ENCODE data around the gene CFAP46.

Gene CFAP46

DNA sequence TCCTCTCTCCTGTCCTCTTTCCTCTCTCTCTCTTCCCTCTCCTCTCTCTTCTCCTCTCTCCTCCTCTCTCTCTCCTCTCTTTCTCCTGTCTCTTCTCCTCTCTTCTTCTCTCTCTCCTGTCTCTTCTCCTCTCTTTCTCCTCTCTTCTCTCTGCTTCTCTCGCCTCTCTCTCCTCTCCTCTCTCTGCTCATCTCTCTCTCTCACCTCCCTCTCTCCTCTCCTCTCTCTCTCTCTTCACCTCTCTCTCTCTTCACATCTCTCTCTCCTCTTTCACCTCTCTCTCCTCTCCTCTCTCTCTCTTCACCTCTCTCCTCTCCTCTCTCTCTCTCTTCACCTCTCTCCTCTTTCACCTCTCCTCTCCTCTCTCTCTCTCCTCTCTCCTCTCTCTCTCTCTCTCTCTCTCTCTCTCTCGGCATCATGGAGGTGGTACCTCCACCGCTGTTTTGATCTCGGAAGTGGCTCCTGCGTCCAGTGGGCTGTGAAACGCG is 30.1 kb downstream of the CFAP46 start:
- Histone ChIP-seq H3K9me3 (ENCODE audit: insufficient read depth, low read length) (no peaks in the 10 kb centered on the region), H3K36me3 (ENCODE audit: insufficient read depth, insufficient read length, low read length) (no peaks in the 10 kb centered on the region), H3K4me3 (ENCODE audit: insufficient read length, low read depth) (no peak overlapping the region), H3K9ac (ENCODE audit: insufficient read length, low read depth) (no peak overlapping the region), H3K4me1 (ENCODE audit: insufficient read depth, insufficient read length) (peaks cover 14% of the 10 kb centered on the region), H3K27me3 (ENCODE audit: insufficient read depth, insufficient read length) (no peaks in the 10 kb centered on the region)
- TF ChIP-seq YY1 (IDR thresholded peaks at IDR 0.05; ENCODE audit: insufficient read depth, insufficient read length) (no peak), ZNF274 (IDR thresholded peaks at IDR 0.05; ENCODE audit: low read depth, low read length) (no peak), SUZ12 (IDR thresholded peaks at IDR 0.05; ENCODE audit: extremely low read depth, insufficient read depth, insufficient read length) (no peak)
- no peak for DNase-seq (ENCODE audit: low read depth, low spot score)

DNA sequence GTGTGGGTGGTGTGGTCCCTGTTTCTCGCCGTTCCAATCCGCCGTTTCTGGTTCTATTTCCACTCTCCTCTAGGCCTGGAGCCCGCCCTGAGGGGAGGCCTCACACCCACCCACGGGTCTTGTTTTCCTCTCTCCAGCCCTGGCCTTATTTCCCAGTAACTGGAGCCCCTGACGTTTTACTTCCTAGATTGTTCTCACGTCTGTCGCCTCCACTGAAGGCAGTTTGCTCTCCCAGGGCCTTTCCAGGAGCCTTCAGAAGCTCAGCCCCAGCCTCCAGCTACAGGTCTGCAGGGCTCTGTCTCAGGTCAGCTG is 30.6 kb downstream of the CFAP46 start:
- peaks cover 14% of the 10 kb centered on the region for H3K4me1 ChIP-seq (ENCODE audit: insufficient read depth, insufficient read length)
- H3K4me3 ChIP-seq (ENCODE audit: insufficient read length, low read depth) = no peak overlapping the region
- no peaks in the 10 kb centered on the region for H3K27me3 ChIP-seq (ENCODE audit: insufficient read depth, insufficient read length)
- no peak overlapping the region for H3K9ac ChIP-seq (ENCODE audit: insufficient read length, low read depth)
- TF ChIP-seq SUZ12 (IDR thresholded peaks at IDR 0.05; ENCODE audit: extremely low read depth, insufficient read depth, insufficient read length) (no peak), YY1 (IDR thresholded peaks at IDR 0.05; ENCODE audit: insufficient read depth, insufficient read length) (no peak), ZNF274 (IDR thresholded peaks at IDR 0.05; ENCODE audit: low read depth, low read length) (no peak)
- H3K36me3 ChIP-seq (ENCODE audit: insufficient read depth, insufficient read length, low read length) = no peaks in the 10 kb centered on the region
- DNase-seq (ENCODE audit: low read depth, low spot score) = no peak
- H3K9me3 ChIP-seq (ENCODE audit: insufficient read depth, low read length) = no peaks in the 10 kb centered on the region

DNA sequence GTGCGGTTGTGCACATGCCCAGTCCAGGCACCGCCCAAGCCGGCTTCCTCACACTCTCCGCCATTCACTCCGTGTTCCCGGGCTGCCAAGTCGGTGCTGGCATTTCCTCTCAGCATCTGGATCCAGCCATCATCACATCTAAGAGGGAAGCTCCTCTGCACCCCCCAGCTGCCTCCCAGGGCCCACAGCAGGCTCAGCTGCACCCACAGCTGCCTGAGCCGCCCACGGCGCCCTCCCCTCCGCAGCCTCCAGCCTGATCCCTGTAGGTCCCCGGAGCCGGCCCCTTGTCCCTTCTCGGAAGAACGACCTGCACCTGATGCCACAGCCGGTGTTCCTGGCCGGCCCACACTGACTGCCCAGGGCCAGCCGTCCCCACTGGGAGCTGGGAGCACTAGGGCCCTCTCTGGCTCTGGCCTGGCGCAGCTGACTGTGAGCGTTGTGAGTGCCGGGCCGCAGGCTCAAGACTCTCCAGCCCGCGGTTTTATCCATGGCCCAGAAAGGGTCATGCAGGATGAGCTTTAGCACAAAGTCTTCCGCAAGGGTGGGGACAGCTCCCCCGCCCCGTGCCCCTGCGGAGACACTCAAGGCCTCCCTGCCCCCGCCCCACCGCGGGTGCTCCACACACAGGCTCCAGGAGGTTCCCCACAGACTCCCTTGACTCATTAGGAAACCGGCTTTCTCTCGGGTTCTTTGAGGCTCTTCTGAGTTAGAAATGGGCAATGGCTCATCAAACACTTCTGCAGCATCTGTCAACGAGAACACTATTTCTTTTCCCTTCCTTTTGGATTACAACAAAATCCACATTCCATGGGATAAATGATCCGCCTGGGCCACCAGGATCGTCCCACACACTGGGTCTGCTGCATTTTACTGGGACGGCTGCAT is 31.2 kb downstream of the CFAP46 start:
- DNase-seq (ENCODE audit: low read depth, low spot score) = no peak
- H3K4me1 ChIP-seq (ENCODE audit: insufficient read depth, insufficient read length) = peaks cover 14% of the 10 kb centered on the region
- H3K36me3 ChIP-seq (ENCODE audit: insufficient read depth, insufficient read length, low read length) = no peaks in the 10 kb centered on the region
- H3K9me3 ChIP-seq (ENCODE audit: insufficient read depth, low read length) = no peaks in the 10 kb centered on the region
- H3K4me3 ChIP-seq (ENCODE audit: insufficient read length, low read depth) = no peak overlapping the region
- TF ChIP-seq ZNF274 (IDR thresholded peaks at IDR 0.05; ENCODE audit: low read depth, low read length) = no peak
- TF ChIP-seq SUZ12 (IDR thresholded peaks at IDR 0.05; ENCODE audit: extremely low read depth, insufficient read depth, insufficient read length) = no peak
- TF ChIP-seq YY1 (IDR thresholded peaks at IDR 0.05; ENCODE audit: insufficient read depth, insufficient read length) = no peak
- H3K27me3 ChIP-seq (ENCODE audit: insufficient read depth, insufficient read length) = no peaks in the 10 kb centered on the region
- H3K9ac ChIP-seq (ENCODE audit: insufficient read length, low read depth) = no peak overlapping the region

DNA sequence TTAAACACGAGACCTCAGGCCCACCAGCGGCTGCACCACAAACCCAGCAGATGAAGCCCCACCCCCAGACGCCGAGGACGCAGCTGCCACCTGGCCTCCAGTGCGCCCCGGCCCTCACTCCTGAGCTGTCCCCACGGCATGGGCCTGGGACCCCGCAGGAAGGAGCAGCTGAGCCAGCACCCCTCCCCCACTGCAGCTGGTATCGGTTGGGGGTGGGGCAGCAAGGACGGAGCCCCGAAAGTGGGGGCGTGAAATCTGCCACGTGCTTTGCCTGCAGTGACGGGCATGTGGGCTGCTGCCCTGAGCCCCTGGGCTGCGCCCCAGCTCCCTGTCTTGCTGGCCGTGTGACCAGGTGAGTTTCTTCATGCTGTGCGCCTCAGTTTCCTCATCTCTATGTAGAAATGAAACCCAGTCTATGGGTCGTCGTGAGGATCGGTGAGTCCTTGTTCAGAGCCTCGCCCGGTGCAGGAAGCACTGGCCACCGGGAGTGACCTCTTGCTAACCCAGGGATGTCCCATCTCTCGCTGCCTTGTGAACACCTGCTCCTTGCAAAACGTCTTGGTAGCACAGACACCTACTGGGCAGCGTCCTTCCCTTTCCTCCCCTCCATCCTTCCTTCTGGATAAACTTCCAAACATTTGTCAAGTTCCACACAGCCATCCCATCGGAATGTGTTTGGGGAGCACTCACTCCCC is 32.0 kb downstream of the CFAP46 start:
- H3K4me1 ChIP-seq (ENCODE audit: insufficient read depth, insufficient read length) = peaks cover 14% of the 10 kb centered on the region
- H3K9me3 ChIP-seq (ENCODE audit: insufficient read depth, low read length) = no peaks in the 10 kb centered on the region
- H3K27me3 ChIP-seq (ENCODE audit: insufficient read depth, insufficient read length) = no peaks in the 10 kb centered on the region
- no peak for DNase-seq (ENCODE audit: low read depth, low spot score)
- H3K9ac ChIP-seq (ENCODE audit: insufficient read length, low read depth) = no peak overlapping the region
- no peak overlapping the region for H3K4me3 ChIP-seq (ENCODE audit: insufficient read length, low read depth)
- no peaks in the 10 kb centered on the region for H3K36me3 ChIP-seq (ENCODE audit: insufficient read depth, insufficient read length, low read length)
- no peak for TF ChIP-seq ZNF274 (IDR thresholded peaks at IDR 0.05; ENCODE audit: low read depth, low read length)
- no peak for TF ChIP-seq SUZ12 (IDR thresholded peaks at IDR 0.05; ENCODE audit: extremely low read depth, insufficient read depth, insufficient read length)
- TF ChIP-seq YY1 (IDR thresholded peaks at IDR 0.05; ENCODE audit: insufficient read depth, insufficient read length) = no peak

DNA sequence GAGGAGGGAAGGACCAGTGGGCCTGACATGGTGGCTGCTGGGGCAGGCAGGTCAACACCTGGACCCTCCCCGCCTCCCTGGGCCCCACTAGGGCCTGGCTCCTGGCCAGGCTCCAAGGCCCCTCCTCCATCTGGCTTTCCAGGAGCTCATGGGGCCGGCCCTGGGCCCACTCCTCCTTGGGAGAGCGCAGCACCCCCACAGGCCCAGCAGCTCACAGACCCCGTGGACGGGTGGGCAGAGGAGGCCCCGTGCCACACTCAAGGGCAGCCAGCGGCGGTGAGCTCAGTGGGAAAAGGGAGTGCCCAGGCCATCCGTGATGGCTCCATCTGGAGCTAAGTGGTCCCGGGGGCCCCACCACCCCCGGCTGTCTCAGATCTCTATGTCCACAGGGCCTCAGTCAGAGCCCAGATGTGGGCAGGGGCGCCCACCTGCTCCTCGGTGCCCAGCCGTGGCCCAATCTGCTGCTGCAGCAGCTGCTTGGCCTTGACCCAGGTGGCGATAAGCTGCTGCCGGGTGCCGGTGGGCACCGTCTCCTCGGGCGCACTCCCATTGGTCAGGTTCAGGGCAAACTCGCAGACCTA is 32.8 kb downstream of the CFAP46 start:
- H3K36me3 ChIP-seq (ENCODE audit: insufficient read depth, insufficient read length, low read length) = no peaks in the 10 kb centered on the region
- H3K4me3 ChIP-seq (ENCODE audit: insufficient read length, low read depth) = no peak overlapping the region
- DNase-seq (ENCODE audit: low read depth, low spot score) = no peak
- H3K27me3 ChIP-seq (ENCODE audit: insufficient read depth, insufficient read length) = no peaks in the 10 kb centered on the region
- H3K9ac ChIP-seq (ENCODE audit: insufficient read length, low read depth) = no peak overlapping the region
- TF ChIP-seq SUZ12 (IDR thresholded peaks at IDR 0.05; ENCODE audit: extremely low read depth, insufficient read depth, insufficient read length) (no peak), ZNF274 (IDR thresholded peaks at IDR 0.05; ENCODE audit: low read depth, low read length) (no peak), YY1 (IDR thresholded peaks at IDR 0.05; ENCODE audit: insufficient read depth, insufficient read length) (no peak)
- H3K4me1 ChIP-seq (ENCODE audit: insufficient read depth, insufficient read length) = peaks cover 18% of the 10 kb centered on the region
- no peaks in the 10 kb centered on the region for H3K9me3 ChIP-seq (ENCODE audit: insufficient read depth, low read length)

DNA sequence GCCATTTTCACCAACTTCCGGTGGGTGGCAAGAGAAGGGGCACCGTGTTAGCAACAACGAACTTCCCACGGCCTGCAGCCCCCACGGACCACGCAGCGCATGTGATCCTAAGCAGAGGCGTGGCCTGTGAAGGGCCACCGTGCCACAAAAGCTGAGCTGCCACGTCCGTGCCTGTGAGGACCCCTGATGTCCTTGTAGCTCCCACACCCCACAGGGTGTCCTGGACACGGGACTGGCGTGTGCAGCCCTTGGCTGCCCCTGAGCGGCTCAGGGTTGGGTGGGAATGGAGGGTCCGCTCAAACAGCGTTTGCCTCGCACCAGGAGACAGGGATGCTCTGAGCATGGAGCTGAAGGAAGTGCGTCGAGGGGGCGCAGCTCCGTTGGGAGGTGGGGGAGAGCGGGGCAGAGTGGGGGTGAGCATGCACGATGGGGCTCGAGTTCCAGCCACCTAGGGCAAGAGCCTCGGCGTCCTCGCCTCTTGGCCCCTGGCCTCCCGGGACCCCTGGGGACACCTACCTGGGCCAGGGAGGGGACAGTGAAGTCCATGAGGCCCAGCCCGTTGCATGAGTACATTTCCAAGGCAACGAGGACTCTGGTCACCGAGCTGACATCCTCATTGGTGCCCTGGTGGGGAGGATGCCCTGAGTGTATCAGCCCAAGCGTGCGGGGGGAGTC is 33.6 kb downstream of the CFAP46 start:
- Histone ChIP-seq H3K4me1 (ENCODE audit: insufficient read depth, insufficient read length) (peaks cover 20% of the 10 kb centered on the region), H3K4me3 (ENCODE audit: insufficient read length, low read depth) (no peak overlapping the region), H3K36me3 (ENCODE audit: insufficient read depth, insufficient read length, low read length) (no peaks in the 10 kb centered on the region), H3K9ac (ENCODE audit: insufficient read length, low read depth) (no peak overlapping the region), H3K27me3 (ENCODE audit: insufficient read depth, insufficient read length) (no peaks in the 10 kb centered on the region), H3K9me3 (ENCODE audit: insufficient read depth, low read length) (no peaks in the 10 kb centered on the region)
- TF ChIP-seq ZNF274 (IDR thresholded peaks at IDR 0.05; ENCODE audit: low read depth, low read length) = no peak
- no peak for TF ChIP-seq YY1 (IDR thresholded peaks at IDR 0.05; ENCODE audit: insufficient read depth, insufficient read length)
- TF ChIP-seq SUZ12 (IDR thresholded peaks at IDR 0.05; ENCODE audit: extremely low read depth, insufficient read depth, insufficient read length) = no peak
- DNase-seq (ENCODE audit: low read depth, low spot score) = no peak
